K562 (cell line): ENCODE results near the gene EVI5L.

Source experiments
- ATF3 ChIP-seq, 2 experiments: fragments of 450-650 bp in 1 of 2; sonication (generic) in 1 of 2; formaldehyde crosslinking in 1 of 2; IDR thresholded peaks in 1 of 2; conservative IDR thresholded peaks in 1 of 2; 2 replicates each; pipeline versions ENCODE4 v1.6.1 to v1.8.1; 2016 to 2023; ENCODE audit warnings: mild to moderate bottlenecking in 2 of 2, moderate library complexity in 2 of 2, inconsistent platforms in 1 of 2, missing genetic modification reagents in 1 of 2
- GTF3C2 ChIP-seq: IDR thresholded peaks from 3 replicates; pipeline ENCODE4 v1.6.1; 2011; ENCODE audit warnings: borderline replicate concordance, mild to moderate bottlenecking, moderate library complexity; ENCODE audit not compliant: insufficient read length; ENCODE audit errors: extremely low read depth
- POLR2AphosphoS5 ChIP-seq: IDR thresholded peaks from 2 replicates; pipeline ENCODE4 v1.6.1; 2011; ENCODE audit warnings: mild to moderate bottlenecking, low read depth, low read length, moderate library complexity; ENCODE audit not compliant: control insufficient read depth, insufficient read depth
- SRF ChIP-seq, 2 experiments: fragments of 250-450, 450-650 bp in 1 of 2; sonication (Bioruptor Pico) in 1 of 2; sonication (generic) in 1 of 2; formaldehyde crosslinking; IDR thresholded peaks; 2 replicates each; pipeline versions ENCODE4 v1.5.0 to v1.5.1; 2020 to 2022; ENCODE audit warnings: mild to moderate bottlenecking in 1 of 2, missing genetic modification reagents in 1 of 2

GRCh38 chr19:7860714-7861618 lies 30.9 kb downstream of the EVI5L start:
- no peak for TF ChIP-seq ATF3 (IDR thresholded peaks at IDR 0.05)
- no peak for TF ChIP-seq ATF3 (CRISPR knock-in tag; conservative IDR thresholded peaks at IDR 0.05)
- TF ChIP-seq SRF (CRISPR knock-in tag; IDR thresholded peaks at IDR 0.05) = no peak
- TF ChIP-seq POLR2AphosphoS5 = no peak
- TF ChIP-seq GTF3C2 = no peak
